GM21360 (cell line): ENCODE data around the gene TMEM200A.
A peak's percentile ranks its signal among the peaks of the same experiment; 100 is the strongest.
"Not testable (repeated sequence)": the region's sequence is repeated elsewhere in the genome, so short reads cannot be mapped to it uniquely, and the experiment has no call there.

Source experiments
- ATAC-seq: cut with Tn5 transposase; IDR thresholded peaks from one replicate; pipeline ENCODE4 v1.9.1; 2021; ENCODE audit warnings: mild to moderate bottlenecking, moderate library complexity; ENCODE audit not compliant: unreplicated experiment

TMEM200A gene

DNA sequence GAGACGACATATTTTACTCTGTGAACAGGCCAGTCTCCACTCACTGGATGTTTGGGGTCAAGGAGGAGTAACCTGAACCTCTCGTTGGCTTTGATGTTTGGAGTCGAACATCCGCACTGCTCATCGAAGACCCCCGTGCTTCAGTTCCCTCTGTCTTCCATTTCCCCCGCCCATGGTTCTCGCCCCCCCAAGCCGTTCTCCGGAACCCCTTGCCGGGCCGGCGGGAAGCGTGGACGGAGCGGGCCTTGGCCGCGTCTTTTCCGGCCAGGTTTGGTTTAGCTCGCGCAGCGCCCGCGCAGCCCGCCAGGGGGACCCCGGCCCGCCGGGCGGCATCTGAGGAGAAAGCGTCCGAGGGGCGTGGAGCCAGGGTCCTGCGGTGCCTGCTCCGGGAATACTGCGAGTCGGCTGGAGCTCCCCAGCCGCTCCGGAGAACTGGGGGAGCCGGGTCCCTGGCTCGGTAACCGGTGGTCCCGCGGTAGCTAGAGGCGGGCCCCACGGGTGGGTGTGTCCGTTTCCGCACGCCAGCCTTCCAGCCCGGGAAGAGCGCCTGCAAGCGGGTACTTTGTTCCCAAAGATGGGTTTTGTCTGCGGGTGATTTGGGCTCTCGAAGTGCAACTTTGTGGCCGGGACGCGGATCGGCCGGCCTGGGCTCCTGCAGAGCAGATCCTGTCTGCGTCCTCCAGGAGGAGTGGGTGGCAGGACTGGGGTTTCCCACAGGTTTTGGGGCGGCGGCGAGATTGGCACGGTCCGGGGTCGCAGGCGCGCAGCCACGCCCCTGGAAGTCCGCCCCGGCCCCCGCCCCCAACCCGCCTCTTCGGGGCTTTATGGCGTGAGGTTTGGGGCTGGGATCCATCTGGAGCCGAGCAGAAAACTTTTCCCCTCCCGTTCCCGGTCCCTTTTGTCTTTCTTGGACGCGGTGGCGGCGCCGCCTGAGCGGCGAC, at the start of gene TMEM200A:
Gene TMEM200A (plus strand): TSS at position 852 of the 941 bp plus-strand sequence. CDS start 74,406 bp downstream, outside the sequence.
- ATAC-seq: peak; percentile 71

- no peak for ATAC-seq
Measured at GRCh38 chr6:130320908-130321307, 44.9 kb upstream of the TMEM200A start.

- no peak for ATAC-seq
Measured at GRCh38 chr6:130322673-130323268, 43.0 kb upstream of the TMEM200A start.

DNA sequence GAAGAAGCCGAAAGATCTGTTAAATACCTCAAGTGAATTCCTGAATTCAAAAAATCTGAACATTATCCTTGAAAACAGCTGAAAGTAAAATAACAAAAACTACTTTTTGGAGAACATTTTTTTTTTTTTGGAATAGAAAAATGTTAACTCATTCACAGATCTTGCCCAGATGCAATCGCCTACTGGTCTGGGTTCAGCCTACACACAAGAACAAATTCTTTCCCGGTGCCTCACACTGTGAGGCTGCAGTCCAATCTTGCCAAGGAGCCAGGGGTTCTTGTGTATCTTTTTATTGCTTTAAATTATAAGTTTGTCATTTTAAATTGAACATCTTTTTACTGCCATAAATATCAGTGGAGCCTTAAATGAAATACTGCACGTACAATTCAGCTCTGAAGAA, 41.2 kb upstream of the TMEM200A start:
- no peak for ATAC-seq

DNA sequence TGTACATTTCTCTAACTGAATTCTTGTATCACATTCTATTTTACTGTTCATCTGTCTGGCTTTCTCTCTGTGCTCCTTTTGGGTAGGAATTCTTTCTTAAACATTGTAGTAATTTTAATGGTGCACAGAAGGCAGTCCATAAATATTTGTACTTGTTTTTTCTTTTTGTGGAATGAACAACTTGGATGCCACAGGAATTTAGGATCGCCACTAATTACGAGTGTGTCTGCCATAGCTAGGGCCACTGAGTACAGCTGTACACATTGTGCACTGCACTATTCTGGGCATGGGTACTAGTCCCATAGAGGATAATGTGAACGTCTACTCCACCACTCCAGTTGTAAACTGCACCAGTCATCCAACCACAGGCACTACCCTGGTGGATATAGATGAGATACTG, 39.3 kb upstream of the TMEM200A start:
- no peak for ATAC-seq

DNA sequence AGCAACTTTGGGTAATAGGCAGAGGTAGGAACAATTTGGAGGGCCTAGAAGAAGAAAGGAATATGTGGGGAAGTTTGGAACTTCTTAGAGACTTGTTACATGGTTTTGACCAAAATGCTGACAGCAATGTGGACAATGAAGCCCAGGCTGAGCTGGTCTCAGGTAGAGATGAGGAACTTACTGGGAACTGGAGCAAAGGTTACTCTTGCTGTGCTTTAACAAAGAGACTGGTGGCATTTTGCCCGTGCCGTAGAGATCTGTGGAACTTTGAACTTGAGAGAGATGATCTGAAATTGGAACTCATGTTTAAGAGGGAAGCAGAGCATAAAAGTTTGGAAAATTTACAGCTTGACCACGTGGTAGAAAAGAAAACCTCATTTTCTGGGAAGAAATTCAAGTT, 28.3 kb upstream of the TMEM200A start:
- ATAC-seq: no peak

- ATAC-seq: not testable (repeated sequence)
Measured at GRCh38 chr6:130346324-130346723, 19.5 kb upstream of the TMEM200A start.

- ATAC-seq: no peak
Measured at GRCh38 chr6:130354322-130354721, 11.5 kb upstream of the TMEM200A start.

- no peak for ATAC-seq
Measured at GRCh38 chr6:130355572-130355971, 10.2 kb upstream of the TMEM200A start.

- no peak for ATAC-seq
Measured at GRCh38 chr6:130357436-130357835, 8.4 kb upstream of the TMEM200A start.

DNA sequence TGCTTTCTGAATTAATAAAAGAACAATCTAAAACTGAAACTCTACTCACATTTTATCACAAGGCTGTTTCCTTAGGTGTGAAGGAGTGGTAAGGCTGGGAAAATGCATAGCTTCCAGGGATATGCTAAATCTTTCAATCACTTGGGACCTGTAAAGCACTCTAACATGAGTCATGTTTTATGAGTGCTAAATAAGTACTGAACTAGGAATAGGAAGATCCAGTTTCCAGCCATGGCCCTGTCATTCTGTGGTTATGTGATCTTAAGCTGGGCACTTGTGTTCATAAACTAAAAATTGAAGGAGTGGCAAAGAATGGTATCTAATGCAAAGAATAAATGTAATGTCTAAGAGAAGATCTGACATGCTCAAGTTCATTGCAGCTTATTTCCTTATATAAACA, 6.1 kb upstream of the TMEM200A start:
- no peak for ATAC-seq

DNA sequence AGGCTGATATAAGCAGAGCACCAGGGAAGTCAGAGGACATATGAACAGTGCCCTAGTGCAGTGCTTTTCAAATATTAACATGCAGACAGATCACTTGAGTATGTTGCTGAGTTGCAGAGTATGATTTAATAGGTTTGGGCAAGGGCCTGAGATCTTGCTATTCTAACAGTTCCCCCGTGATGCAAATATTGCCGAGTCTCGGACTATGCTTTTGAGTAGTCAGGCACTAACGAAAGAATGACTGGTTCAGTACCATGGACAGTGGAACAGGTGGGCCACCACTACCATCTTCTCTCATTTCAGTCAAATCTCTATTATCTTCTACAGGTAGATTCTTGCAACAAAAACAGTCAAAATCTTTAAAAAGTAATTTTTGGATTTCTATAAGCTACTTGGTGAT, 3.7 kb upstream of the TMEM200A start:
- ATAC-seq: no peak

DNA sequence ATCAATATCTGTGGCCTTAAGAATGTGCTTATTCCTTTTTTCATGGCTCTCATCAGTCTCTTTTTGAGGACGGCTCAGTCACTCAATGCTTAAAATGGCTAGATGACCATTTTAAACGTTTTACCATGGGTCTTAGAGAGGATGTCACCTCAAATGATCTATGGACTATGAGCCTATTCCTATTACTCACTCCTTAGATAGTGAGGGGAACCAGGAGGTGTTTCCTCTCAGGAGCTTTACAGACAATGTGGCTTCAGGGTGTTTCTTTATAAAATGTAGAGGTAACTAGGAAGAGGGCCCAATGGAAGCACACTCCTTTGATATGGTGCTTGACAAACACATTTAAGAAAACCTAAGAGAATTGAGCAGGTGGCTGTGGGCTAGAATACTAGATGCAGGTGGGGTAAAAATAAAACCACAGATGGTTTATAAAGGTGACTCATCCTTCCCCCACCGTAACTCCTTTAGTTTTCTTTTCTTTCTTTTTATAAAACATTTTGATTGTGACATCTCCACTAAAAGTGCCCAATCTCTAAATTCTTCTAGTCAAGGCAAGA, 1.5 kb upstream of the TMEM200A start:
- ATAC-seq: no peak

DNA sequence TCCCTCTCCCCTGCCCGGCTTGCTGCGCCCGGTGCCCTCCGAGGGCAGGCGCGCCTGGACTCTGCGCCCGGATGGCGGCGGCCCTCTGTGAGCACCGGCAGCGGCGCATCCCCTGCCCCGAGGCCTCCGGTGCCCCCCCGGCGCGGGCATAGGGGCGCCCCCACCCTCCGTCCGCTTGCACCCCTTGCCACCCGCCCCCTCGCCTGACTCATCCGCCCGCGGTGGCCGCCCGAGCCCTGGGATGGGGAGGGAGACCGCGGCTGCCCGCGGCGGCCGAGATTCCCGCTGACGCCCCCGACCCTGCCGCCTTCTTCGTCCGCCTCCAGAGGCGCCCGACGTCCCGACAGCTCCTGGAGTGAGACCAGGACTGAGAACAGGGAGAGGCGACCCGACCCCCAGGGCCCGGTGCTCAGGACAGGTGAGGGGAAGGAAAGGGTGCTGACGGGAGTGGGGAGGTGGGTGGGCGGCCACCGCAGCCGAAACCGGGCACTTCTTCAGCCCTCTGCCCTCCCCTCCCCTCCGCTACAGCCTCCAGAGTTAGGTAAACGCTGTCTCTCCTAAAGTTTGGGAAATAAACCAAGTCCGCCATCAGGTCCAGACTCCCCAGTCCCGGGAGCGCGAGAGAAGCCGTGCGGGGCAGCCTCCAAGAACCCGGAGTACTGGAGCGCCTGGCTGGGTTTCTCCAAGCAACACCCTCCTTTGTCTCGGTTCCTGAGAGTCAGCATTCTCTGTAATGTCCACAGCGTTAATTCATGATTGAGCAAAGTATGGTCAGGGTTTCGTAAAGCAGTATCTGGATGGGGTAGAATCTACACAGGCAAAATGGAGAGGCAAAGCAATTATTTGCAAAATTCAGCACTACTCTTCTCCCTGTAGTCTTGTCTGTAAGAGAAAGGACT, 539 bp downstream of the TMEM200A start:
- ATAC-seq: no peak

- ATAC-seq: no peak
Measured at GRCh38 chr6:130367767-130368166, 1.9 kb downstream of the TMEM200A start.

DNA sequence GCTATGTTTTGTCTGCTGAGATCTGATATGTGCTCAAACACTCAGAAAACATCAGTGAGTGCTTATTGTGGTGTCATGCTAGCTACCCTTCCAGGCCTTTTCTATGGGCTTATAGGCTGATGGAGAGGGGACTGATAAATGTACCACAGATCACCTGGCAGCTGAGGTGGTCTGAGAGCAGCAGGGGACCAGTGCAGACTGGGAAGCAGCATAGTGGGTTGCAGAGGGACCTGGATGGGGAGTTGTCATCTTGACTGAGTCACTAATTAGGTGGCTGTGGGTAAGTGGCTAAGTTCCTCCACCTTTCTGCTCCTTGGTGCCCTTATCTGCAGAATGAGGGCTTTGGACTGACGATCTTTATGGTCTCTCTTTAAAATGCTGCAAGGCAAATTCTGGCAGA, 2.8 kb downstream of the TMEM200A start:
- no peak for ATAC-seq

DNA sequence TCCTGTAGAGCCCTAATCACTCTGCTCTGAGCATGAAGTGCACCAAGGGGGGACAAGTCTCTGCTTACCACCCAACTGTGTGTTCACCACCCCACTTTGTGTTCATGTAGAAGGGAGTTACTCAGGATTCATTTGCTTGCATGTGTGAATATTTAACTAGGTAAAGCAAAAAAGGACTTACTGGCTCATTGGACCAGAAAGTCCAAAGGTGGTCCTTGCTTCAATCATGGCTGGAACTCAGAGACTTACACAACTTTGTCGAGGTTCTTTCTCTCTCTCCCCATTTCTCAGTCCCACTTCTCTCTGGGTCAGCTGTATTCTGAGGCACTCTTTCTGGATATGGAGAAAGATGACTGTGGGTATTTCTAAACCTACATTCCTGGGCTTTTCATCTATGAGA, 4.0 kb downstream of the TMEM200A start:
- ATAC-seq: no peak

DNA sequence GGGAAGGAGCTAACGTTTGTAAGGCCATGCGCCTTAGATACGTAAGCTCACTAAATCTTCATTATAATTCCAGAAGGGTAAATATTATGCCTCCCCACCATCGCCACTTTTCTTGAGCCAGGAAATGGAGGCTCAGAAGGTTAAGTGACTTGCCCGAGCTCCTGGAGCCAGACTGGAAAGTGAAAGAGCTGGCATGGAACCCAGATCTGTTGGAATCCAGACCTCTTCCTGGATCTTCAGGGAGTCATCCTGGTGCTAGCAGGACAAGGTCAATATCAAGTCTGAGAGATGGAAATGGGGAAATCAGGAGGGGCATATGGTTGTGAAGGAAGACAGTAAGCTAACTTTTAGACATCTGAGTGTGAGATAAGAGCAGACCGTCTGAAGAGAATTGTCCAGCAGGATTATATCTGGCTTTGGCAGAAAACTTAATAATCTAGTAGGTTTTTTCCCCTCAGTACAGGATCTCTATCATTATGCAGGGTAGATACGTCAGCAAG, 6.2 kb downstream of the TMEM200A start:
- ATAC-seq: no peak

DNA sequence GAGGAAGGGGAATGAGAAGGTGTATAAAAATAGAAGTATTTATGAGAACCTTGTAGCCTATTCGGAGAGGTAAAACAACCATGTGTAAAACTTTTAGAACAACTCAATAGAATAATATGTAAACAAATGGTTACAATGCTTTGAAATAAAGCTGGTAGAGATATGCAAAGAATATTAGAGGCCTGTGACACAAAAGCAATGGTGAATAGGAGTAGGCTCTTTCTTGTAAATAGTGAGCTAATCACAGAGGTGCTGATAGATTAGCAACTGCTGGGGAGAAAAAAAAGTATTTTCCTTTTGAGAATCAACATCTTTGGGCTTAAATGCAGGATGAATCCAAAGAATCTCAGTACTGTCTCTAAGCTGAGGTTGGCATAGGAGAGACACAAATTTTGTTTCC, 7.0 kb downstream of the TMEM200A start:
- ATAC-seq: no peak

- no peak for ATAC-seq
Measured at GRCh38 chr6:130373992-130374391, 8.2 kb downstream of the TMEM200A start.

- ATAC-seq: no peak
Measured at GRCh38 chr6:130376936-130377335, 11.1 kb downstream of the TMEM200A start.
